A549 (cell line): ENCODE results near the gene DAB2IP.

Source experiments
- BCL3 ChIP-seq: fragments of >200 bp; sonication (Bioruptor Twin); formaldehyde crosslinking; IDR thresholded peaks from 3 replicates; pipeline ENCODE4 v1.6.1; 2016
- CBX8 ChIP-seq: fragments of 200-600 bp; sonication (generic); IDR thresholded peaks from 2 replicates; pipeline ENCODE4 v1.6.1; 2016
- CTCF ChIP-seq: fragments of >200 bp; sonication (Bioruptor Twin); formaldehyde crosslinking; IDR thresholded peaks from 3 replicates; pipeline ENCODE4 v1.5.1; 2016
- HDAC2 ChIP-seq: fragments of 200-600 bp; sonication (generic); IDR thresholded peaks from 2 replicates; pipeline ENCODE4 v1.6.1; 2016
- HEYL ChIP-seq: fragments of 250-450 bp; sonication (Bioruptor Pico); IDR thresholded peaks from 2 replicates; pipeline ENCODE4 v1.8.0; 2021; ENCODE audit warnings: mild to moderate bottlenecking, moderate library complexity
- HOXB13 ChIP-seq: fragments of 250-450 bp; sonication (Bioruptor Pico); IDR thresholded peaks from 2 replicates; pipeline ENCODE4 v1.5.0; 2020; ENCODE audit warnings: low read depth, mild to moderate bottlenecking, moderate library complexity
- JUNB ChIP-seq: fragments of >200 bp; sonication (Bioruptor Twin); formaldehyde crosslinking; IDR thresholded peaks from 2 replicates; pipeline ENCODE4 v1.6.1; 2016
- MYC ChIP-seq: IDR thresholded peaks from 2 replicates; pipeline ENCODE4 v1.6.1; 2012; ENCODE audit warnings: mild to moderate bottlenecking, inconsistent platforms, low read length, improper control_type of control experiment, borderline replicate concordance
- POLR2A ChIP-seq: IDR thresholded peaks from 2 replicates; pipeline ENCODE4 v1.6.1; 2012; ENCODE audit warnings: mild to moderate bottlenecking, low read length
- RAD21 ChIP-seq, 2 experiments: fragments of >200 bp in 1 of 2; sonication (Bioruptor Twin) in 1 of 2; formaldehyde crosslinking in 1 of 2; IDR thresholded peaks in 1 of 2; conservative IDR thresholded peaks in 1 of 2; 2 replicates in 1 of 2; 3 replicates in 1 of 2; pipeline ENCODE4 v1.6.1; 2012 to 2018; ENCODE audit warnings: inconsistent platforms in 1 of 2
- REST ChIP-seq: fragments of 200-600 bp; sonication (generic); IDR thresholded peaks from 2 replicates; pipeline ENCODE4 v1.6.1; 2016; ENCODE audit warnings: antibody characterized with exemption, mild to moderate bottlenecking, moderate library complexity
- SMC3 ChIP-seq: fragments of >200 bp; sonication (Bioruptor Twin); formaldehyde crosslinking; IDR thresholded peaks from 3 replicates; pipeline ENCODE4 v1.6.1; 2018; ENCODE audit warnings: inconsistent platforms

- TF ChIP-seq CTCF (no peak), POLR2A (no peak), REST (no peak), BCL3 (no peak), JUNB (no peak), HDAC2 (no peak), CBX8 (no peak), SMC3 (no peak), HOXB13 (CRISPR knock-in tag) (no peak), HEYL (CRISPR knock-in tag) (no peak), MYC (no peak), RAD21 (conservative IDR thresholded peaks at IDR 0.05 in 1 of 2, IDR thresholded peaks at IDR 0.05 in 1 of 2) (no peak)
Measured at GRCh38 chr9:121755581-121755980, 104.1 kb downstream of the DAB2IP start.
